B cell (primary cell): ENCODE measurements around the gene MOBP. TPM values are rescaled to one million over a fixed set of nuclear protein-coding genes. Genes with fewer than 3 reads are reported as not detected.

Experiments
- ATAC-seq: fragments of 200-7000 bp; cut with Tn5 transposase; one replicate; pipeline ENCODE4 v1.10.0; 2021; ENCODE audit warnings: low read depth, mild to moderate bottlenecking, moderate number of reproducible peaks, moderate library complexity
- CTCF ChIA-PET: fragments of 350-600 bp; sonication (Branson Sonifier 250); formaldehyde crosslinking; loops from one replicate; lab custom pipeline; 2021; ENCODE audit warnings: antibody characterized with exemption, inconsistent platforms; lab: Charles Lee
- POLR2A ChIA-PET: fragments of 350-600 bp; sonication (Branson Sonifier 250); formaldehyde crosslinking; loops from one replicate; lab custom pipeline; 2021; ENCODE audit warnings: antibody characterized with exemption; lab: Charles Lee
- DNase-seq: peaks from one replicate; pipeline ENCODE4 v3.0.0; 2013
- H2AFZ ChIP-seq: 2 replicates; pipeline ENCODE4 v1.6.1; 2012; ENCODE audit warnings: mild to moderate bottlenecking, low read depth, low read length; ENCODE audit not compliant: insufficient read depth, poor library complexity, severe bottlenecking
- H3K27ac ChIP-seq, 2 donors: 1 replicate in 1 of 2; 2 replicates in 1 of 2; pipeline ENCODE4 v1.5.1; 2012 to 2013; ENCODE audit warnings: low read length in 2 of 2, mild to moderate bottlenecking in 2 of 2, moderate library complexity in 1 of 2
- H3K27me3 ChIP-seq, 4 experiments: fragments of 200-600 bp in 1 of 4; sonication (generic) in 1 of 4; replicated peaks in 1 of 4; 1 replicate in 2 of 4; 2 replicates in 2 of 4; pipeline versions ENCODE4 v1.6.1 to v1.7.0; 2013 to 2016; ENCODE audit warnings: low read length in 3 of 4, mild to moderate bottlenecking in 2 of 4, mixed read lengths in 1 of 4, moderate library complexity in 1 of 4; ENCODE audit not compliant: insufficient read depth in 4 of 4, control insufficient read depth in 3 of 4; ENCODE audit errors: control extremely low read depth in 1 of 4
- H3K36me3 ChIP-seq, 2 experiments: replicated peaks in 1 of 2; 1 replicate in 1 of 2; 2 replicates in 1 of 2; pipeline versions ENCODE4 v1.6.1 to v1.7.1; 2013; ENCODE audit warnings: low read length in 1 of 2; ENCODE audit not compliant: insufficient read depth in 2 of 2, control insufficient read depth in 1 of 2; ENCODE audit errors: control extremely low read depth in 1 of 2, extremely low read depth in 1 of 2
- H3K4me1 ChIP-seq, 2 donors: fragments of 200-600 bp in 1 of 2; sonication (generic) in 1 of 2; 1 replicate in 1 of 2; 2 replicates in 1 of 2; pipeline versions ENCODE4 v1.5.1 to v1.6.1; 2013 to 2017; ENCODE audit warnings: low read length in 2 of 2; ENCODE audit not compliant: control insufficient read depth in 2 of 2, insufficient read depth in 2 of 2
- H3K4me2 ChIP-seq: replicated peaks from 2 replicates; pipeline ENCODE3; 2012; ENCODE audit warnings: mild to moderate bottlenecking, low read depth, low read length; ENCODE audit not compliant: poor library complexity, severe bottlenecking
- H3K4me3 ChIP-seq, 5 experiments: fragments of 200-600 bp in 1 of 5; sonication (generic) in 1 of 5; 1 replicate in 3 of 5; 2 replicates in 2 of 5; pipeline versions ENCODE4 v1.5.1 to v1.7.0; 2011 to 2016; ENCODE audit warnings: low read length in 4 of 5, mild to moderate bottlenecking in 4 of 5, low read depth in 2 of 5, control low read depth in 1 of 5, moderate library complexity in 1 of 5; ENCODE audit not compliant: insufficient read depth in 1 of 5; ENCODE audit errors: control extremely low read depth in 1 of 5, extremely low read depth in 1 of 5
- H3K79me2 ChIP-seq: fragments of 200-600 bp; sonication (generic); one replicate; pipeline ENCODE4 v1.6.0; 2016; ENCODE audit warnings: low read length; ENCODE audit not compliant: control insufficient read depth, insufficient read depth
- H3K9ac ChIP-seq: fragments of 200-600 bp; sonication (generic); 2 replicates; pipeline ENCODE4 v1.6.1; 2017; ENCODE audit warnings: mild to moderate bottlenecking, low read length, moderate library complexity
- H3K9me3 ChIP-seq, 3 donors: one replicate each; pipeline versions ENCODE4 v1.6.1 to v1.7.1; 2013; ENCODE audit warnings: low read length in 2 of 3; ENCODE audit not compliant: control insufficient read depth in 2 of 3, insufficient read depth in 1 of 3; ENCODE audit errors: control extremely low read depth in 1 of 3
- H4K20me1 ChIP-seq: 2 replicates; pipeline ENCODE4 v1.6.0; 2012; ENCODE audit warnings: mild to moderate bottlenecking, low read length; ENCODE audit not compliant: insufficient read depth, control insufficient read depth, poor library complexity, severe bottlenecking
- H3K27ac Mint-ChIP-seq: one replicate; pipeline ENCODE4 v1.8.0; 2021; ENCODE audit warnings: mixed read lengths
- H3K27me3 Mint-ChIP-seq: one replicate; pipeline ENCODE4 v1.8.0; 2021; ENCODE audit warnings: mixed read lengths
- H3K4me1 Mint-ChIP-seq: one replicate; pipeline ENCODE4 v1.8.0; 2021; ENCODE audit warnings: mixed read lengths
- H3K4me3 Mint-ChIP-seq: one replicate; pipeline ENCODE4 v1.8.0; 2021; ENCODE audit warnings: mixed read lengths
- H3K9me3 Mint-ChIP-seq: one replicate; pipeline ENCODE4 v1.8.0; 2022; ENCODE audit warnings: mixed read lengths; ENCODE audit not compliant: insufficient read depth
- CTCF ChIP-seq: fragments of 200-600 bp; IDR thresholded peaks from one replicate; pipeline ENCODE4 v1.8.0; 2022; ENCODE audit warnings: antibody characterized with exemption, mild to moderate bottlenecking
- EZH2 ChIP-seq: IDR thresholded peaks from 2 replicates; pipeline ENCODE4 v1.6.1; 2012; ENCODE audit warnings: borderline replicate concordance, low read depth, mild to moderate bottlenecking, moderate library complexity, low read length; ENCODE audit not compliant: insufficient read depth, poor library complexity, severe bottlenecking
- WGBS: methylation state at CpG from one replicate; pipeline ENCODE4 v1.1.5; 2013; ENCODE audit warnings: missing lambda C conversion rate; ENCODE audit not compliant: insufficient coverage; 5-methylcytosine and 5-hydroxymethylcytosine counted together
- intact Hi-C: fragments of 100-400 bp; cut with micrococcal nuclease; formaldehyde crosslinking; loops from one replicate; pipeline ENCODE4 v1.10.0; 2022
- polyA plus RNA-seq: library from polyadenylated mRNA; depleted of rRNA; stranded (reverse); fragments of >200 nt; gene quantifications from 2 replicates; pipeline ENCODE4 v1.2.3, GENCODE V29; 2012
- total RNA-seq, 2 donors: library from RNA; stranded (reverse); fragments of 120-200 nt in 1 of 2; gene quantifications; 1 replicate in 1 of 2; 2 replicates in 1 of 2; pipeline versions ENCODE4 v1.2.3 to v1.2.4, GENCODE V29; 2013 to 2022

The MOBP gene
- total and polyA plus RNA-seq, 2 donors (not counting 1 experiment from before 2014, with no cell fraction given) = 0.04 TPM; not detected in 1

GRCh38 chr3:39529577-39529976 lies 62.1 kb downstream of the MOBP start:
- intact Hi-C loops = no loop called here
- H3K9me3 ChIP-seq = peaks cover 0 to 3% (median 0%) of the 10 kb centered on the region in 3 donors
- H3K4me2 ChIP-seq = no peak overlapping the region
- ChIA-PET POLR2A (no interaction called here), CTCF (no interaction called here)
- no peak overlapping the region for H3K4me3 Mint-ChIP-seq
- H3K79me2 ChIP-seq = no peaks in the 10 kb centered on the region
- no peaks in the 10 kb centered on the region for H4K20me1 ChIP-seq
- H2AFZ ChIP-seq = no peak overlapping the region
- H3K27me3 Mint-ChIP-seq = peaks cover 40% of the 10 kb centered on the region
- DNase-seq (no peak), ATAC-seq (no peak)
- H3K4me1 ChIP-seq = no peaks in the 10 kb centered on the region
- no peaks in the 10 kb centered on the region for H3K27me3 ChIP-seq
- no peaks in the 10 kb centered on the region for H3K9me3 Mint-ChIP-seq
- TF ChIP-seq CTCF = no peak
- no peak overlapping the region for H3K27ac Mint-ChIP-seq
- H3K4me3 ChIP-seq = no peak overlapping the region
- H3K36me3 ChIP-seq = no peaks in the 10 kb centered on the region
- H3K27ac ChIP-seq = no peak overlapping the region
- H3K4me1 Mint-ChIP-seq = no peaks in the 10 kb centered on the region
- no peak overlapping the region for H3K9ac ChIP-seq
- 91% methylated on average over 4 of the region's 9 CpGs for WGBS

GRCh38 chr3:39531066-39531465 lies 63.6 kb downstream of the MOBP start:
- ChIA-PET CTCF (no interaction called here), POLR2A (no interaction called here)
- peaks cover 39% of the 10 kb centered on the region for H3K27me3 Mint-ChIP-seq

More at GRCh38 chr3:39531066-39531465, 63.6 kb downstream of the MOBP start:
- Mint-ChIP-seq H3K9me3 (no peaks in the 10 kb centered on the region), H3K4me1 (no peaks in the 10 kb centered on the region), H3K4me3 (no peak overlapping the region), H3K27ac (no peak overlapping the region)
- H4K20me1 ChIP-seq = no peaks in the 10 kb centered on the region
- H3K36me3 ChIP-seq = no peaks in the 10 kb centered on the region
- WGBS = 94% methylated on average over 5 of the region's 6 CpGs
- H3K27ac ChIP-seq = no peak overlapping the region
- intact Hi-C loops = no loop called here
- no peaks in the 10 kb centered on the region for H3K79me2 ChIP-seq
- no peak overlapping the region for H3K9ac ChIP-seq
- H3K4me2 ChIP-seq = no peak overlapping the region
- peaks cover 0 to 3% (median 0%) of the 10 kb centered on the region in 3 donors for H3K9me3 ChIP-seq
- H3K27me3 ChIP-seq = no peaks in the 10 kb centered on the region
- TF ChIP-seq EZH2 (no peak), CTCF (no peak)
- no peaks in the 10 kb centered on the region for H3K4me1 ChIP-seq
- no peak for DNase-seq
- H2AFZ ChIP-seq = no peak overlapping the region
- H3K4me3 ChIP-seq = no peak overlapping the region
- ATAC-seq = no peak
